NCI-H526 (cell line): ENCODE measurements around the gene GJA3.
A peak's percentile ranks its signal among the peaks of the same experiment; 100 is the strongest.

Source experiments
- DNase-seq, 2 experiments: peaks; one replicate each; lab custom pipeline; 2025; lab: John Stamatoyannopoulos, UW

The GJA3 gene

GRCh38 chr13:20160306-20161274 is at the start of gene GJA3:
Gene GJA3 (minus strand): TSS chr13:20161052. CDS start chr13:20143288, 17,764 bp downstream.
- DNase-seq, result peak in 1 of 2 experiments; percentile 75

- no peak for DNase-seq
These were observed 49.1 kb upstream of the GJA3 start for GRCh38 chr13:20209948-20210347.

- no peak for DNase-seq
These were observed 45.9 kb upstream of the GJA3 start for GRCh38 chr13:20206698-20207235.

GRCh38 chr13:20206065-20206697 is 45.3 kb upstream of the GJA3 start:
- DNase-seq, result no peak

- DNase-seq, result peak; percentile 17 to 35
These were observed 37.9 kb upstream of the GJA3 start for GRCh38 chr13:20198781-20199180.

- peak; percentile 40 to 63 for DNase-seq
These were observed 36.5 kb upstream of the GJA3 start for GRCh38 chr13:20197361-20197834.

GRCh38 chr13:20195801-20196200 is 34.9 kb upstream of the GJA3 start:
- DNase-seq, result no peak

- DNase-seq, result peak in 1 of 2 experiments; percentile 37
These were observed 33.2 kb upstream of the GJA3 start for GRCh38 chr13:20193907-20194631.

- peak in 1 of 2 experiments; percentile 33 for DNase-seq
These were observed 32.5 kb upstream of the GJA3 start for GRCh38 chr13:20193162-20193906.

GRCh38 chr13:20192836-20193161 is 31.9 kb upstream of the GJA3 start, which contains the start of gene GJB2:
Gene GJB2 (minus strand): TSS chr13:20192938. CDS start chr13:20189581, 3,357 bp downstream.
- peak in 1 of 2 experiments; percentile 64 for DNase-seq

- peak in 1 of 2 experiments; percentile 77 for DNase-seq
These were observed 31.4 kb upstream of the GJA3 start for GRCh38 chr13:20192158-20192835.

- peak in 1 of 2 experiments; percentile 47 for DNase-seq
These were observed 30.7 kb upstream of the GJA3 start for GRCh38 chr13:20191311-20192157.

- no peak for DNase-seq
These were observed 29.8 kb upstream of the GJA3 start for GRCh38 chr13:20190481-20191310.

GRCh38 chr13:20190076-20190475 is 29.2 kb upstream of the GJA3 start:
- DNase-seq, result no peak

- DNase-seq, result no peak
These were observed 28.1 kb upstream of the GJA3 start for GRCh38 chr13:20188667-20189553.

- DNase-seq, result no peak
These were observed 25.9 kb upstream of the GJA3 start for GRCh38 chr13:20186771-20187170.

GRCh38 chr13:20185366-20186056 is 24.7 kb upstream of the GJA3 start:
- no peak for DNase-seq
